UCSD-AML1 (cell line): ENCODE data around the gene REN.

Experiments
- DNase-seq: peaks from one replicate; lab custom pipeline; 2025; ENCODE audit not compliant: unreplicated experiment; lab: John Stamatoyannopoulos, UW

Gene REN

GRCh38 chr1:204154568-204155255 is 11.4 kb downstream of the REN start:
- no peak for DNase-seq

- DNase-seq, result no peak
Measured at GRCh38 chr1:204153667-204154066, 12.5 kb downstream of the REN start.

GRCh38 chr1:204152310-204153044 is 13.7 kb downstream of the REN start:
- DNase-seq, result no peak

- peak; percentile 45 for DNase-seq
Measured at GRCh38 chr1:204151552-204152309, 14.4 kb downstream of the REN start, which contains the start of gene ETNK2. ETNK2 (minus strand) TSS chr1:204152044; CDS start chr1:204151852, 192 bp downstream.

GRCh38 chr1:204150702-204151551 is 15.2 kb downstream of the REN start:
- DNase-seq, result no peak

GRCh38 chr1:204149635-204150565 is 16.2 kb downstream of the REN start:
- DNase-seq, result no peak

GRCh38 chr1:204149107-204149506 is 17.0 kb downstream of the REN start:
- DNase-seq, result no peak

GRCh38 chr1:204147406-204148383 is 18.4 kb downstream of the REN start:
- DNase-seq, result no peak

GRCh38 chr1:204146965-204147364 is 19.2 kb downstream of the REN start:
- no peak for DNase-seq

GRCh38 chr1:204146309-204146708 is 19.8 kb downstream of the REN start:
- no peak for DNase-seq

GRCh38 chr1:204145033-204145504 is 21.1 kb downstream of the REN start:
- DNase-seq, result no peak

GRCh38 chr1:204143276-204144041 is 22.7 kb downstream of the REN start:
- DNase-seq, result no peak

- no peak for DNase-seq
Measured at GRCh38 chr1:204142032-204142974, 23.8 kb downstream of the REN start.

- no peak for DNase-seq
Measured at GRCh38 chr1:204141131-204141530, 25.0 kb downstream of the REN start.

- DNase-seq, result no peak
Measured at GRCh38 chr1:204139952-204140351, 26.2 kb downstream of the REN start.

- DNase-seq, result no peak
Measured at GRCh38 chr1:204139088-204139487, 27.0 kb downstream of the REN start.

GRCh38 chr1:204136814-204137213 is 29.3 kb downstream of the REN start:
- no peak for DNase-seq
